Astrocyte of the cerebellum (primary cell): Measurements from ENCODE around the gene GPR158.

Experiments
- DNase-seq: peaks from one replicate; pipeline ENCODE4 v3.0.0-alpha.2; 2011; ENCODE audit warnings: low read depth
- H3K4me3 ChIP-seq: 2 replicates; pipeline ENCODE4 v1.5.1; 2011; ENCODE audit warnings: mild to moderate bottlenecking, low read depth, low read length, moderate library complexity
- CTCF ChIP-seq: IDR thresholded peaks from 2 replicates; pipeline ENCODE4 v1.5.1; 2012; ENCODE audit warnings: low read length, low read depth, moderate library complexity, mild to moderate bottlenecking; ENCODE audit errors: missing control alignments
- in situ Hi-C: cut with HindIII; loops from 2 replicates; pipeline ENCODE4 v1.10.0; 2017; ENCODE audit warnings: low sequenced_read_pairs

The GPR158 gene

GRCh38 chr10:25176421-25176968 is 1.7 kb downstream of the GPR158 start:
- in situ Hi-C loops, result no loop called here
- DNase-seq, result no peak
- TF ChIP-seq CTCF, result no peak
- H3K4me3 ChIP-seq, result peak overlapping the region; percentile 2

GRCh38 chr10:25177093-25177753 is 2.4 kb downstream of the GPR158 start:
- in situ Hi-C loops, result no loop called here
- no peak for DNase-seq
- TF ChIP-seq CTCF, result no peak
- H3K4me3 ChIP-seq, result no peak overlapping the region

GRCh38 chr10:25177754-25178135 is 2.9 kb downstream of the GPR158 start:
- no peak for DNase-seq

GRCh38 chr10:25178411-25178810 is 3.6 kb downstream of the GPR158 start:
- DNase-seq, result no peak
- H3K4me3 ChIP-seq, result no peak overlapping the region
- TF ChIP-seq CTCF, result no peak
- in situ Hi-C loops, result no loop called here

More at GRCh38 chr10:25177754-25178135, 2.9 kb downstream of the GPR158 start:
- no peak for TF ChIP-seq CTCF
- H3K4me3 ChIP-seq, result no peak overlapping the region
- in situ Hi-C loops, result no loop called here

- in situ Hi-C loops, result no loop called here
- H3K4me3 ChIP-seq, result no peak overlapping the region
- no peak for DNase-seq
- no peak for TF ChIP-seq CTCF
Measured at GRCh38 chr10:25180801-25181200, 6.0 kb downstream of the GPR158 start.

GRCh38 chr10:25182636-25183035 is 7.8 kb downstream of the GPR158 start:
- no peak for DNase-seq
- H3K4me3 ChIP-seq, result no peak overlapping the region
- TF ChIP-seq CTCF, result no peak
- in situ Hi-C loops, result no loop called here
